ENCODE measurements around the gene SERPINB7. TPM values are rescaled to one million over a fixed set of nuclear protein-coding genes. Genes with fewer than 3 reads are reported as not detected.

Gene SERPINB7
- total and polyA plus RNA-seq, 2 of the 8 experiments (the other 6 are each of a cell fraction or from before 2014, with no cell fraction given) = not detected

- H2BK20ac ChIP-seq (ENCODE audit: low read length) = no peak overlapping the region
- FAIRE-seq = no peak
- no peak overlapping the region for H3K56ac ChIP-seq (replicated peaks; ENCODE audit: insufficient read length, low read depth, low read length)
- no peak for DNase-seq (ENCODE audit: low read depth in 1 of 2, low spot score in 2 of 2)
- H3K14ac ChIP-seq (ENCODE audit: insufficient read length) = no peak overlapping the region
- no peak overlapping the region for H2BK12ac ChIP-seq (ENCODE audit: low read depth, low read length)
- H3K23ac ChIP-seq (ENCODE audit: insufficient read length) = no peak overlapping the region
- no peak overlapping the region for H3K4ac ChIP-seq (replicated peaks; ENCODE audit: insufficient read length, low read depth, low read length)
- H2BK15ac ChIP-seq (ENCODE audit: low read length) = no peak overlapping the region
- H3K4me2 ChIP-seq (ENCODE audit: insufficient read depth in 1 of 2, low read depth in 2 of 2, low read length in 2 of 2) = no peak overlapping the region
- H3K9me3 ChIP-seq (ENCODE audit: insufficient read depth in 2 of 2, low read depth in 1 of 2, low read length in 1 of 2) = no peaks in the 10 kb centered on the region
- no peaks in the 10 kb centered on the region for H3K27me3 ChIP-seq (replicated peaks in 1 of 4; ENCODE audit: control insufficient read depth in 3 of 4, extremely low read depth in 1 of 4, insufficient read depth in 3 of 4, low read length in 3 of 4)
- no peaks in the 10 kb centered on the region for H3K79me2 ChIP-seq (ENCODE audit: control insufficient read depth in 1 of 2, insufficient read depth in 2 of 2, low read length in 2 of 2)
- no peak overlapping the region for H4K5ac ChIP-seq (ENCODE audit: insufficient read length, low read depth, low read length)
- no peaks in the 10 kb centered on the region for H3K36me3 ChIP-seq (ENCODE audit: control insufficient read depth in 2 of 4, insufficient read depth in 4 of 4, low read length in 3 of 4)
- no peak overlapping the region for H2BK5ac ChIP-seq (ENCODE audit: low read depth, low read length)
- H2AFZ ChIP-seq (ENCODE audit: low read length) = no peak overlapping the region
- no peaks in the 10 kb centered on the region for H3K79me1 ChIP-seq (ENCODE audit: low read depth, low read length)
- ChIA-PET CTCF (ENCODE audit: partially characterized antibody) (interaction anchor here (0.6 to 4.3 kb wide), 5 partner anchors 23 to 247 kb away, joined by 3 to 21 read pairs (median 3); no protein-coding TSS in a partner anchor), POLR2A (ENCODE audit: partially characterized antibody) (no interaction called here)
- H4K8ac ChIP-seq (ENCODE audit: extremely low read depth, insufficient read depth, low read length) = no peak overlapping the region
- no peak overlapping the region for H2AK5ac ChIP-seq (ENCODE audit: low read depth, low read length)
- H3K18ac ChIP-seq (ENCODE audit: extremely low read depth, low read length) = no peak overlapping the region
- H3K23me2 ChIP-seq (ENCODE audit: low read depth, low read length) = no peaks in the 10 kb centered on the region
- H4K20me1 ChIP-seq (replicated peaks in 1 of 2; ENCODE audit: control insufficient read depth in 1 of 2, insufficient read depth in 2 of 2, low read length in 2 of 2) = no peaks in the 10 kb centered on the region
- no peaks in the 10 kb centered on the region for H3K4me1 ChIP-seq (replicated peaks in 1 of 4; ENCODE audit: control insufficient read depth in 3 of 4, insufficient read depth in 4 of 4, low read length in 3 of 4)
- no peak overlapping the region for H2BK120ac ChIP-seq (replicated peaks; ENCODE audit: low read depth, low read length)
- H4K91ac ChIP-seq (replicated peaks; ENCODE audit: insufficient read length, low read length) = no peak overlapping the region
- no peak overlapping the region for H3K9ac ChIP-seq (replicated peaks in 1 of 4; ENCODE audit: extremely low read depth in 1 of 4, low read depth in 3 of 4, low read length in 3 of 4)
- no peak overlapping the region for H3K27ac ChIP-seq (ENCODE audit: low read depth, low read length)
- WGBS, 2 experiments (ENCODE audit: extremely low coverage in 1 of 2, insufficient coverage in 1 of 2, insufficient read length in 1 of 2, insufficient replicate concordance in 2 of 2, low coverage in 1 of 2, low lambda C conversion rate in 2 of 2, missing lambda C conversion rate in 1 of 2) = 93% methylated on average over 3 of the region's 3 CpGs; no CpG with 5 or more reads in 1 of the 2 experiments
- H3K4me3 ChIP-seq (ENCODE audit: extremely low read depth in 1 of 4, insufficient read depth in 2 of 4, low read depth in 3 of 4, low read length in 4 of 4) = no peak overlapping the region
- no peak for TF ChIP-seq MAX (IDR thresholded peaks at IDR 0.05)
- no peak for TF ChIP-seq SP1 (IDR thresholded peaks at IDR 0.05; ENCODE audit: low read depth, low read length)
- no peak for TF ChIP-seq PHF8 (conservative IDR thresholded peaks at IDR 0.05; ENCODE audit: low read depth, low read length)
- TF ChIP-seq EZH2 (IDR thresholded peaks at IDR 0.05; ENCODE audit: low read depth, low read length, severe bottlenecking) = no peak
- no peak for TF ChIP-seq CTBP2 (IDR thresholded peaks at IDR 0.05; ENCODE audit: borderline replicate concordance, insufficient read depth, insufficient read length, low read length)
- TF ChIP-seq KDM1A (IDR thresholded peaks at IDR 0.05; ENCODE audit: borderline replicate concordance, low read length) = no peak
- no peak for TF ChIP-seq NRF1 (IDR thresholded peaks at IDR 0.05; ENCODE audit: low read depth, low read length)
- TF ChIP-seq CHD2 (IDR thresholded peaks at IDR 0.05; ENCODE audit: low read length) = no peak
- no peak for TF ChIP-seq SIX5 (IDR thresholded peaks at IDR 0.05; ENCODE audit: low read depth, low read length)
- TF ChIP-seq E2F6 (IDR thresholded peaks at IDR 0.05) = no peak
- TF ChIP-seq FOSL1 (IDR thresholded peaks at IDR 0.05; ENCODE audit: insufficient read depth, low read depth, low read length) = no peak
Measured at GRCh38 chr18:63820694-63821093, 45.5 kb downstream of the SERPINB7 start.

Measured in H1 (cell line).